ENCODE data around the gene GOLT1B.
"Not testable (repeated sequence)": the region's sequence is repeated elsewhere in the genome, so short reads cannot be mapped to it uniquely, and the experiment has no call there.

Gene GOLT1B, protein sequence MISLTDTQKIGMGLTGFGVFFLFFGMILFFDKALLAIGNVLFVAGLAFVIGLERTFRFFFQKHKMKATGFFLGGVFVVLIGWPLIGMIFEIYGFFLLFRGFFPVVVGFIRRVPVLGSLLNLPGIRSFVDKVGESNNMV

DNA sequence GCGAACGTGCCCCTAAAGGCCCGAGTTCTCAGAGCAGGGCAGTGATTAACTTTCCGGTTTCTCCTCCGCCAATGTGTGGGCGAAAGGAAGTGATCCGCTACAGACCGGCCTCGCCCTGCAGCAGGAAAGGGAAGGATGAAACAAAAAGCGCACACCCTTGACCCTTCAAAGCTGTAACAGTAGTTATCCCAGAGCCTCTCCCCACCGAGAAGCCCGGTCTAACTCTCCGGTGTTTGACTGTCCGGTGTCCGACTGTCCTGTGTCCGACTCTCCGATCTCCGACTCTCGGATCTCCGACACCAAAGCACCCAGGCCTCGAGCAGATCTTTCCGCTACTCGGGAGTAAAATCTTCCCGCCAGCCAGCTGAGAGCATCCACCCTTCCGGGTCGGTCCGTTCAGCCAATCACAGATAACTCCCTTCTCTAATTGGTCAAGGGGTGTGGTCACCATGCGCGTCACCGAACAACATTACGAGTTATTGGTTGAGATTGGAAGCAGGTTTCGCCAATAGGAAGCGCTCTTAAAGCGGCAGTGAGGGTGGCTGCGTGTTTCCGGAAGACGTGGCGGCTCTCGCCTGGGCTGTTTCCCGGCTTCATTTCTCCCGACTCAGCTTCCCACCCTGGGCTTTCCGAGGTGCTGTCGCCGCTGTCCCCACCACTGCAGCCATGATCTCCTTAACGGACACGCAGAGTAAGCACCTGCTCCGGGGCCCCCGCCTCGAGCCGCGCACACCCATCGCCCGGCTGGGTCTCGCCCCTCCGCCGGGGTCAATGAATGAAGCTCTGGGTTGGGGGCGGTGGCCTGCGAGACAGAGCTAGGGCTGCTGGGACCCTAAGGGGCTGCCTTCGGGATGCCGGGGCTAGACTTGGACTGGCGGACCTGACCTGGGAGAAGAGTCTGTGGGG is at the start of gene GOLT1B, which contains the start of gene RECQL:
Gene GOLT1B (plus strand): TSS at position 532 of the 906 bp plus-strand sequence. CDS start 135 bp downstream, at position 667.
Gene RECQL (minus strand): TSS at position 378 of the 906 bp plus-strand sequence. CDS start 2,065 bp downstream, outside the sequence.
- peak; percentile 79 for DNase-seq (ENCODE audit: low read depth)

DNA sequence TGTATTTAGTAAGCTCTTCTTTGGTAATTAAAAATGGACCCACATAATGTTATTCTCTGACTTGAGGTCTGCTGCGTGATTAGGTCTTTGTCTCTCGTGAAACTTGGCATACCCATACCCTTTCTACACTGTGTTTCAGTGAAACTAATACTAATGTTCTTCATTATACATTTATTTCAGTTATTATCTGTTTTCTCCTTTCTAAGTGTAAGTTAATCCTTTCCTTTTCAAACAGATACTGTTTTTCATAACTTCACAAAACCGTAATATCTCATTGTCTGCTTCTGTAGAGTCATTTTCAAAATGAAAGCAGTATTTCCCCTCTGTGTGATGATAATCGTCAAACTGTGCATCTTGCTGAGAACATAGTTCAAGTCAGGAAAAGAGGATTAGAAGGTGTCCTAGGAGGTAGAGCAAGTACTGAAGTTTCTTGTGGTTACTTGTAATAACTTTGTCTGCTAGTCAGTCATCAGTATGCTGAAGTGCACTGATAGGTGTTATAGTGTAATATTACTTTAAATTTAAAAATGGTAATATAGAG is 48.2 kb upstream of the GOLT1B start:
- DNase-seq (ENCODE audit: low read depth), result no peak

DNA sequence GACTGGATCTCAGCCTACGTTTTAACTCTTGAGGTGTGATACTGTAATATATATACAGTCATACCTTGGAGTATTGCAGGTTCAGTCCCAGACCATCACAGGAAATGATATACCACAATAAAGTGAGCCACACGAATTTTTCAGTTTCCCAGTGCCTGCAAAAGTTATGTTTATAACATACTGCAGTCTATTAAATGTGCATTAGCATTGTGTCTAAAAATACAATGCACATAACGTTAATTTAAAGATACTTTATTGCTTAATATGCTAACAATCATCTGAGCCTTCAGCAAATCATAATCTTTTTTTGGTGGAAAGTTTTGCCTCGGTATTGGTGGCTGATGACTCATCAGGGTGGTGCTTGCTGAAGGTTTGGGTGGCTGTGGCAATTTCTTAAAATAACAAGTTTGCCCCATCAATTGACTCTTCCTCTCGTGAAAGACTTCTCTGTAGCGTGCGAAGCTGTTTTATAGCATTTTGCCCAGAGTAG is 45.3 kb upstream of the GOLT1B start:
- DNase-seq (ENCODE audit: low read depth), result peak; percentile 20

DNA sequence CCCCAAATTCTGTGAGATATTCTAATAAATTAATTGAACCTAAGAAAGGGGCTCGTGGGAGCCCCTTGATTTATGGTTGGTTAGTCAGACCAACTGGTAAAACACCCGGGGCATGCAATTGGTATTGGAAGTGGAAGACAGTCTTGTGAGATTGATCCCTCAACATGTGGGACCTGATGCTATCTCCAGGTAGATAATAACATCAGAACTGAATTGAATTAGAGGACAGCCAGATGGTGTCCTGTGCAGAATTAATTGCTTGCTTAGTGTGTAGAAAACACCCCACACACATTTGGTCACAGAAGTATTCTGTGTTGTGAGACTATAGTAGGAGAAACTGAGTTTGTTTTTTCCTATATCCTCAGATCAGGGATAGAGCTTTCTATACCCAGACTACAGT is 42.1 kb upstream of the GOLT1B start:
- DNase-seq (ENCODE audit: low read depth), result no peak

DNA sequence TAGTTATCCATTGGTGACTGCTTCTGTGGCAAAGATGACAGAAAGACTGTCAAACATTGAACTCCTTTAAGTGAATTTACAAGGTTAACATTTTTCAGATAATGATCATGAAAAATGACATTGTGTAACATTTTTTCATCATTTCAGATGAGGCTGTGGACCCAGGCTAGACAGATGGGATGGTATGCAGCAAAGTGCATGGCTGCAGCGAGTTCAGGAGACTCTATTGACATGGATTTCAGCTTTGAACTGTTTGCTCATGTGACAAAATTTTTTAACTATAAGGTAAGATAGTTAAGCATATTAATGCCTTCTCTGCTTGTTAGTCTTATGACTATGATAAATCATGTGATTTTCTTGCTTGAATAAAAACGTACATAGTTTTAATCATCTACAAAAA is 34.3 kb upstream of the GOLT1B start:
- DNase-seq (ENCODE audit: low read depth), result not testable (repeated sequence)

DNA sequence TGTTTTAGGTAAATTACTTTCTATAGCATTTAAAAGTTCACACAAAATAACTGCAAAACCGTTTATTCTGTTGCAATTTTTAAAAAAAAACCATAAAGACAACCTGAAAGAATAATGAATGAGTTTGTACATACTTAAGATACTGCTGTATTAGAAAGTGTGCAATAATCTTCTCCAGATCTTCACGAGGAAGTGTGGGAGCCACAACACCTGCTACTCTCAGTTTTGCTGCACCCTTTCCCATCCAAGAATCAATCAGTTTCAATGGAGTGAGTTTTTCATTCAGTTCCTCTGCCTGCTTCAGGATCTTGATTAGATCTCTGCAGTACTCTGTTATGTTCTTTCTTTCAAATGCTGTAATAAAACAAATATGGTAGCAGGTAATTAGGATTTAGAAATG is 30.3 kb upstream of the GOLT1B start:
- no peak for DNase-seq (ENCODE audit: low read depth)

DNA sequence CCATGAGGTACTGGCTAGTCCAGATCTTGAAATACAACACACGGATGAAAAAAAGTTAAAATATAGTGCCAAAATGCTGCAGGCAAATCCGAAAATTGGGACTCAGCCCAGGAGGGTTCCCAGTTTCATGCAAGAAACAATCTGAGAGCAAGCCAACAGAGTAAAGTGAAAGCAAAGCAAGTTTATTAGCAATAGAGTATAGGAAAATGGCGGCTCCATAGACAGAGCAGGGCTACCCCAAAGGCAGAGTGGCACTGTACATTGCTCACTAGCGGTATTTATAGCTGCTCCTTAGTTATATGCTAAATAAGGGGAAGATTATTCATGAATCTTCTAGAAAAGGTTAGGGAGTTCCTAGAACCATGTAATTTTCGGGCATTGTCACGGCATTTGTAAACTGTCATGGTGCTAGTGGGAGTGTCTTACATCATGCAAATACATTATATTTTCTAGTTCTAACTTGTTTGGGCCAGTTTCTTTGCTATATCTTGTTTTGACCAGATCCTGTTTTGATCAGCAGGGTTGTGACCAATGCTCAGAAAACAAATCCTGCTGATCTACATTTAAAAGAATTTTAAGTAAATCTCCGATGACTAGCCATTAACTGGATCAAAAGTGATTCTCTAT is 29.3 kb upstream of the GOLT1B start:
- no peak for DNase-seq (ENCODE audit: low read depth)

DNA sequence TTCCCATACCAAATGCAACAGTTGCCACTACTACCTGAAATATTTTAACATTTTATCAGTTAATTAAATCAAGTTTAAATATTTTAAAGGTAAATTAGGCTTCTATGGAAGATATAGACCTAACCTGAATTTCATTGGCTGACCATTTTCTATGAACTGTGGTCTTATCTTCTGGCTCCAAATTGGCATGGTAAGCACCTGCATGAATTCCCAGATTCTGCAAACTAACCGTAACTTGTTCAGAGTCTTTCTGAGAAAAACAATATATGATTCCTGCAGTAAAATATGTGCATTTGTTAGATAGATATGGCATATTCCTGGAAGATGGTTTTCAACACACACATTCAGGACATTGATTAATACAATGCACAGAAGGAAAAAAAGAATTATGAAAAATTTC is 26.0 kb upstream of the GOLT1B start:
- DNase-seq (ENCODE audit: low read depth), result no peak

DNA sequence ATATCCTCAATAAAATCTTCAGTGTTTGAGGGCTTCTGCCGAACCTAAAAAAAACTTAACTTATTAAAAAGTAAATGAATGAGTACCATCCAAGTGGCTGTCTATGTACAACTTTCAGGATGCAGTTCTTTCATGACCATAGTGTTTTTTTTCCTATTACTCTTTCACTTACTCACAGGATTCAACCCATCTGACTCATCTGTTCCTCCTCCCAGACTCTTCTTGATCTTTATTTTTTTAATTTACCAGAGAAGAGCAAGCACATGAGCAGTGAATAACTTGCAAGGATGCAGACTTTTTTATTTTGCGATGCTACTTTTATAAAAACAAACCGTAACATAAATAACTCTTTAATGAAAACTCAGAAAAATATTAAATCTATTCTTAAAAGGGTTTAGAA is 24.6 kb upstream of the GOLT1B start:
- no peak for DNase-seq (ENCODE audit: low read depth)

DNA sequence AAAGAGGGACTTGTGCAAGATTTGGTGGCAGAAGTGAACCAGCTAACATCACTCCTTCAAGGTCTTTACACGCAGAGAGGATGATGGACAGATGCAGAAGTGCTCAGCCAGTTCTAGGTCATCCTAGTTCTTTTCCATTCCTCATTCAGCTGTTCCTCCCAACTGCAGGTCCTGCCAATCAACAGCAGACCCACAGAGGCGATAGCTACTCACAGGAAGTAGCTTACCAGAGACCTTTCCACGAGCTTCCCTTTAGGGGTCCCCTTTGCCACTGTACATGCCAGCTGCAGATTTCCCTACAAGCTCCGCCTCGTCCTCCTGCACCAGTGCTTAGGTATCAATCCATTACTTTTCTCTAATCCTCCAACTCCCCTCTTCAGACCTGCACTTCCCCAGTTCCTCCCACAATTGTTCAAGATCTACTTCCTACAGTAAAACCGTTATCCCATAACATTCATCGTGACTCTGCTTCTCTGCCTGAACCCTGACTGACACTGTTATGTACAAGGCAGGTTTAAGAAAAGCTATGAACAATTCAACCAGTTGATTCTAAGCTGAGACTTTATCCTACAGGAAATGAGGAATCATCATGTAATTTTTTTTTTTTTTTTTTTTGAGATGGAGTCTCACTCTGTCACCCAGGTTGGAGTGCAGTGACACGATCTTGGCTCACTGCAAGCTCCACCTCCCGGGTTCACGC is 22.7 kb upstream of the GOLT1B start:
- no peak for DNase-seq (ENCODE audit: low read depth)

DNA sequence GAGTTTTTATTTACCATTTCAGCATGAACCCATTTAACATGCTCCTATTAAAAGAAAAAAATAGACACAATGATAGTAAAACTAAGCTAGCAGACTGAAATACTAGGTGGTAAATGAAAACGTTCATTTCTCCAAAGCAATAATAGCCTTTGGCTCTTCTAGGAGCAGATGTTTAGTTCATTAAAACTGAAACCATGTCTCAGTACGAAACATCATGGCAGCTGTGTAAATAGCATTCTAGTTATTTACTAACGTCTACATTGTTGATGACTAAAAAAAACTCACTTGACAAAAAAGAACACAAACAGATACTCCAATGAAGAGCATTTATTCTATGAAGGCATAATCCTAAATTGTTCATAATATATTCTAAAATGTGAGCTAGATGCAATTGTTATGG is 18.1 kb upstream of the GOLT1B start:
- DNase-seq (ENCODE audit: low read depth), result no peak

DNA sequence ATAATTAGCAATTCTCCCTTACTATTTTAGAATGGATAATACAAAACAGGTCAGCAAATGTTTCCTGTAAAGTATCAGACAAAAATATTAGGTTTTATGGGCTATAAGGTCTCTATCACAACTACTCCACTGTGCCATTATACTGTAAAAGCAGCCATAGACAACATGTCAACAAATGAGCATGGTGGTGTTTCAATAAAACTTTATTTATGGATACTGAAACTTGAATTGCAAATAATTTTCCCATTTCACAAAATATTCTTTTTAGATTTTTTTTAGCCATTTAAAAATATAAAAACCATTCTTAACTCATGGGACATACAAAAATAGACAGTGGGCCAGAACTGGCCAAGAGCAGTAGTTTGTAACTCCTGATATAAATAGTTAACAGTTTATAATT is 15.6 kb upstream of the GOLT1B start:
- DNase-seq (ENCODE audit: low read depth), result no peak

DNA sequence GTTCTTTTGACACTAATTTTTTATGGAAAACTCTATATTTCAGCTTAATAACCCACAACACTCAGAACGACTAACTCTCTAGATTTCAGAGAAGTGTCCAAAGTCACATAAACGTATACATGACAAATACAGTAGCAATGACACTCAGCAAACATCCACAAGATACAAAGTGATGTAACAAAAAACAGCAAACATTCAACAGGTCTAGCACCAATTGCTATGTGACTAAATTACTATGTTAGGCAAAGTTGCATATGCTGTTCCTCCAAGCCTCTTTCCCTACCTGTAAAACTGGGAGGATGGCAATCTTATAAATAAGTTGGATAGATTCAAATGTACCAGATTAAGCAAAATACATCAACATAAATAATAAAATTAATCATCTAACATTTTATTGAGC is 1.8 kb upstream of the GOLT1B start:
- no peak for DNase-seq (ENCODE audit: low read depth)

DNA sequence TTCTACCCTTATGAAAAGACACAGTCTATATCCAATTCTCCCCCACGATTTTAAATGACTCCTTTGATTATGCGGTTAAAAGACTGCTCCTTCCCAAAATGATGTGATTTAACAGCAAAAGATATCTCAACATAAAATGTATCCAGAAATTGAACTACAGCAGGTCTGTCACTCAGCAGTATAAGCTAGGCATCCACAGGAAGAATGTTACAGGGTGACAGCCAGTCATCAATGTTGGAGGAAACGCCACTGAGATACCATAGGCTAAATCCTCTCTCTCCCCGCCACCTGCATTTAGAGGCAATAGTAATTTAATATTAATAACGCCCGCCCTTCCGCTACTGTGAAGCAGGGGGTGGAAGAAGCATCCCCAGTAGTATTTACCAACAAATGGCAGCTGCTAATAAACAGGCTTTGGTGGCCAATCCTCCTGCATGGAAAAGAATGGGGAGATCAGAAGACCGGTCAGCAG is 767 bp upstream of the GOLT1B start:
- DNase-seq (ENCODE audit: low read depth), result no peak

DNA sequence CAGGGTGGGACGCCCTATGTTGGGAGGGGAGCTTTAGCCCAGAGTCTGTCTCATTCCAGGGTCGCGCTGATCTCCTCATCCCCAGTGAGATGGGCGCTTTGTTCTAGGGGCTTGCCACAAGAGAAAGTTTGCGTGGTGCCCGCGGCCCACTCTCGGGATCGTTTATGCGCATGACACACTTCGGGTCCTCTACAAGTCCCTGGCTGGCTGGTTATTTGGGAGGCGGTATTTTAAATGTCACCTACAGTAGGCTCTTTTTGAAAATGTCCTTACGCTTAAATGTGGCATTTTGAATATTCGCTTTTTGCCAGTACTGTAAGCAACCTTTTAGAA is 541 bp downstream of the GOLT1B start:
- no peak for DNase-seq (ENCODE audit: low read depth)

DNA sequence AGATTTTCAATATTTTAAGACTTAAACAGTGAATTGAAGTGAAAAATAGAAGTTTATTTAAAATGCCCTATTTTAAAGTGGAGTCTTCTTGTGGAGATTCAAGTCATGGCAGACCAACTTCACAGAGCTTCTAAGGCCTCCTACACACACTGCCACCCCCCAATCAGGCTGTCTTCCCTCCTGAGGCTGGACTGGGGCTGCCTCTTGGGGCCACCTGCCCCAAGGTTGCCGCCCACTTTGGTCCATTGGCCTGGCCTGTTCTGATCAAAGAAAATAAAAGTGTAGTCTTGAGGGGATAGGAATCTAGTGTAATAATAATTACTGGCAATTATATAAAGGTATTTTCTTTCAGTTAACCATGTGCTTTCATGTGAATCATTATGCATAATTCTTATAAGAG is 1.3 kb downstream of the GOLT1B start:
- DNase-seq (ENCODE audit: low read depth), result no peak

DNA sequence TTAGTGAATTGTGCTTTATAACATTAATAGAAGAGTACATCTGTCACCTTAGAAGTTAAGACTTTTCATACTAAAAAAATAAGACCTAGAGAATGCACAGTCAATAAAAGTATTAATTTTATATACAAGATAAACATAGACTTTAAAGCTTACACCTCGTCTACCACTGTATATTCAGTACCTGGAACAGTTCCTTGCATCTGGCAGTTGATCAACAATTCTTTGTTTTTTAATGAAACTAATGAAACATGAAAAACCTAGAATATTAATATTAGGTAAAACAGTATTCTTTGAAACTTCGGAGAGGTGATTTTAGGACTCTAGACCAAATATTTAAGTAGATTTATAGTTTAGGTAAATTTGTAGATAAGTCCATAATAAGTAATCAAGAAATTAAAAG is 4.3 kb downstream of the GOLT1B start:
- no peak for DNase-seq (ENCODE audit: low read depth)

DNA sequence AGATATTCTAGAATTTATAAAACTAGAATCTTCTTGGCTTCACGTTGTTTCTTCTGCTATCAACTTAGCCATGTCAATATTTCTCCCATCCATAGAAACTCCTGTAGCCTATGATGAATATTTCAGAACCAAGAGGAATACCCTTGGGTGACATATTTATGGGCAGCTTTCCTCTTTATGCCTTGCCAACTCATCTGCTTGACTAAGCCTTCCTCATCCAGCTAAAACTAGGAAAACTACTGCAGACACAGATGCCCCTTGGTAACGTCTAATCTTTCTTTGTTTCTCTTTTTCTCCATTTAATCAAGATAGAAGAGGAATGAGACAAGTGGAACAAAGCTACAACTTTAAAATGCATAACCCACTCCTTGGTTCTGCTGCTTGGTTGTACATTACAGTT is 6.3 kb downstream of the GOLT1B start:
- DNase-seq (ENCODE audit: low read depth), result no peak

DNA sequence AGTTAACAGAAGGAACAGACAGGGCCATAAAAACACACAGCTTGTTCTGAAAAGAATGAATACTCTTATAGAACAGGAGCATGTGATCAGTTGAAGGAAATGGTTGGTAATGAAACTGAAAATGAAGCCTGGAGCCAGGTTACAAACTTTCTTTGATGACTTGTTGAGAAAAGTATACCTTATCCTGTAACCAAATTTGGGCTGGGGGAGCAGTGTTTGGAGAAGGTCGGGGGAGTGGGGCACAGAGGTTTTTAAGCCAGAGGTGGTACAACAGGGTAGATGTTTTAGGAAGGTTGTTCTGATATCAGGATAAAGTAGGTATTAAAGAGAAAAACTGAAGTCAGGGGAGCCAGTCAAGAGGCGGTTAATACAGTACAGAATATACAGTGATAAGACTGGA is 8.2 kb downstream of the GOLT1B start:
- DNase-seq (ENCODE audit: low read depth), result no peak

DNA sequence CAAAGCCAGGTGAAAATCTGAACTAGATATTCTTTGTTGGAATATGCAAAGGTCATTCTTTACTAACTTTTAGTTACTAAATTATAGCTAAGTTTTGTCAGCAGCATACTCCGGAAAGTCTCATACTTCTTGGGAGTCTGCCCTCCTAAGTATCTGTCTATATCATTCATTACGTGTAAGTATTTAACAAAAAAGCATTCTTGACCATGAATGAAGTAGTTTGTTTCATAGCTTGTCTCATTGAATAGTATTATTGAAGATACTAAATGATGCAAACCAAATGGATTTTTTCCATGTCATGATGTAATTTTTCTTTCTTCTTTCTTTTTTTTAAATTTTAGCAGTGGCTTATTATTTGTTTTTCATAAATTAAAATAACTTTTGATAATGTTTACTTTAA is 14.7 kb downstream of the GOLT1B start:
- DNase-seq (ENCODE audit: low read depth), result no peak

DNA sequence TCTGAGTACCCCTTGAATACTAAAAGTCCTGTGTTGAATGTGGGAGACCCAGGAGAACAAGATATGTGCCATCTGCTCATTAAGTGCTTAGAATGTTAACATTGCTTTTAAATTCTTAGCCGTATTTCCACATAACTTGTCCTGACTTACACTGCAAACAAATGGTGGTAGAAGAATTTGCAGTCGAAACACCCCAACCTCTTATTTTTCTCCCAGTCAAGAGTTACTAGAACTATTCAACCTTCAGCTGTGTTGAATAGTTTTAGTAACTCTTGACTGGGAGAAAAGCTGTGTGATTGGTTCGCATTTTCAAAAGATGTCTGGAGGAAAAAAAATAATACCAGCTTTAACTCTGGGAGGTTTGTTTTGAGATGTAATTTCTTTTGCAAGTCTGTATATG is 16.9 kb downstream of the GOLT1B start:
- DNase-seq (ENCODE audit: low read depth), result no peak

DNA sequence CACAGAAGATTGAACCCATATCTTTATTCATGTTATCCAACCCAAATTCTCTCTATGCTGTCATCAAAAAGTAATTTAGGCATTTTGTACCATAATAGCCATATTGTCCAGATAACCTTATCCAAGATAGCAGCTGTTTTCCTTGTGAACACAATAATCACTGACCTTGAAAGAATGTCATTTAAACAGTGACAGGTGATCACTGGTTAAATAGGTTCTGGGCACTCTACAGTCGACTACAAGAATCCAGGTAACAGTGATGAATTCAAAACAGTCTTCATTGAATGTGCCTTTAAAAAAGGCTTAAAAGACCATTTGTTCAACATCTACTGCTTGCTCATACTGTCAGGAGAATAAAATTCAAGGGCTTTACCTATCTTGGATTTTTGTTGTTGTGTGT is 20.0 kb downstream of the GOLT1B start:
- no peak for DNase-seq (ENCODE audit: low read depth)
